GM12891 (cell line): Measurements from ENCODE around the gene DELE1.

Source experiments
- PAX5 ChIP-seq: IDR thresholded peaks from 2 replicates; pipeline ENCODE4 v1.6.1; 2011; ENCODE audit warnings: low read length, moderate library complexity, mild to moderate bottlenecking; ENCODE audit not compliant: insufficient read depth, severe bottlenecking
- POLR2A ChIP-seq: IDR thresholded peaks from 2 replicates; pipeline ENCODE4 v1.6.1; 2011; ENCODE audit warnings: low read depth, low read length, control low read depth
- POLR2AphosphoS5 ChIP-seq: IDR thresholded peaks from 2 replicates; pipeline ENCODE4 v1.6.1; 2011; ENCODE audit warnings: low read depth, low read length, control low read depth
- TAF1 ChIP-seq: IDR thresholded peaks from 2 replicates; pipeline ENCODE4 v1.6.1; 2011; ENCODE audit warnings: low read depth, low read length, control low read depth

- TF ChIP-seq PAX5 (no peak), TAF1 (no peak), POLR2A (no peak), POLR2AphosphoS5 (no peak)
These were observed 46.1 kb upstream of the DELE1 start for GRCh38 chr5:141877356-141878185.
